NCI-H146 (cell line): ENCODE data around the gene CDV3.

Experiments
- DNase-seq: peaks from one replicate; lab custom pipeline; 2025; lab: John Stamatoyannopoulos, UW

CDV3 gene

DNA sequence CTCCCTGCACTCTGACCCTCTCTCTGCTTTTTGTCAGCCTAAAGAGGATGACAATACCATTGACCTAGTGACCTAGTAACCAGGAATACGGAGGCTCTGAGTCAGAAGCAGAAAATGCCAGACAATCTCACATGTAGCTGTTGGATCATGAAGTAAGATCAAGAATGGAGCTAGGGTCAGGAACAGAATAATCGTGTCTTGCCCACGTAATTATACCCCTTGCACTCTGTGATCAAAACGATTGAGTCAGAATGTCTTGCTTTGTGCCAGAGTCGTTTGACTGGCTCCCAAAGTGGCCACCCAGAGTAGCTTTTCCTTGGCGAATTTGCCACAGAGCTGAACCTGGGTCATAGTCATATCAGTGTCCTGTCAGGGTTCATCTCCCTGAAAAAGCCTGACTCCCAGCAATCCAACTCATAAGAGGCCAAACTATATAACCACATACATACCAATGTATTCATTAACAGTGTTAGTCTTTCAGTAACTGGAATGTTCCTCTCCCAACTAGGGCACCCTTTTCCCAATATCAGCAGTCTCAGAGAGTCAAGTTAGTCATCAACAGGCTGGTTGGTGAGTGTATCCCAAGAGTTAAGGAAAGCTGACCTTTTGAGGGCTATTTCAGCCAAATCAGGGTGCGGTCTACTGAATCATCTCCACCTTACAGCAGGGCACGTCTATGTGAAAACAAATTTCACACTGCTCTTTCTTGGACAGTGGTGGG is 5.0 kb upstream of the CDV3 start:
- DNase-seq = no peak

- DNase-seq = no peak
Observed at GRCh38 chr3:133570139-133570936, 3.1 kb upstream of the CDV3 start.

DNA sequence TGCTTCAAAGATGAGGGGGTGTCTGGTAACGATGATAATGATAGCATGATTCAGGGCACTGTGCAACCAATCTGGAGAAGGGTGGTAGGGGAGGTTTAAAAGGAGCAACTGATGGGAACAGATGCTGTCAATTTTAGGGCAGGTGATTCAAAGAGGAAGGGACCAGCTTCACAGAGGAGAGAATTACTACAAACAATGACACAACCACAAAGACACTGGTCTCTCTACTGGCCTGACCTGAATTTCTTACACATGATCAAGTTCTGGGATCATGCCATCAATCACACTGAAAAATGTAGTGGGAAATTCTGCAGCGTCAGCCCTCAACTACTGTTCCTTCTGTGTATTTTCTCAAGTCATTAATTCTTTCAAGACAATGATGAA is 2.6 kb upstream of the CDV3 start:
- DNase-seq = no peak

GRCh38 chr3:133572158-133573053 is 1.1 kb upstream of the CDV3 start:
- no peak for DNase-seq

DNA sequence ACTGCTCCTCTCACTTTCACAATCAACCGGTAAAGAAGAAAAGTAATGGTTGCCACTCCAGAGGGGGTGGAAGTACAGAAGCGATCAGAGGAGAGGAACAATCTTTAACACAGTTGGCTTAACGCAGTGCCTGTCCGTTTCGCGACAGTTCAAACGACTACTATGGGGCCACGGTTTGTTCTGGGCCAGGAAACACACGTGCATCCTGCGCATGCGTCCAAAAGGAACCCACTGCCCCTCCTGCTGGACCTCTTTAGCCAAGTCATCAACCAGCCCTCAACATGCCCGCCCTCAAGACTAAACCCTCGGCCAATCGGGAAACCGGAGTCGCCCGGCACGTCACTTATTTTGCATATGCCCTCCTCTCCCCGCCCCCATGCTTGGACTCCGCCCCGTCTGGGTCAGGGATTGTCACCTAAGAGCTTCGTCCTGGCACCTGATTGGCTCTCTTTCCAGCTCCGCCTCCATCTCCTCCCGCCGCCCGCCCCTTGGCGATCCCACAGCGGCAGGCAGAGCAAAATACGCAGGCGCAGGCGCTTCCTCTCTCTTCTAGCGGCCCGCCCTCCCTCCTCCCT is 345 bp upstream of the CDV3 start:
- DNase-seq = no peak

DNA sequence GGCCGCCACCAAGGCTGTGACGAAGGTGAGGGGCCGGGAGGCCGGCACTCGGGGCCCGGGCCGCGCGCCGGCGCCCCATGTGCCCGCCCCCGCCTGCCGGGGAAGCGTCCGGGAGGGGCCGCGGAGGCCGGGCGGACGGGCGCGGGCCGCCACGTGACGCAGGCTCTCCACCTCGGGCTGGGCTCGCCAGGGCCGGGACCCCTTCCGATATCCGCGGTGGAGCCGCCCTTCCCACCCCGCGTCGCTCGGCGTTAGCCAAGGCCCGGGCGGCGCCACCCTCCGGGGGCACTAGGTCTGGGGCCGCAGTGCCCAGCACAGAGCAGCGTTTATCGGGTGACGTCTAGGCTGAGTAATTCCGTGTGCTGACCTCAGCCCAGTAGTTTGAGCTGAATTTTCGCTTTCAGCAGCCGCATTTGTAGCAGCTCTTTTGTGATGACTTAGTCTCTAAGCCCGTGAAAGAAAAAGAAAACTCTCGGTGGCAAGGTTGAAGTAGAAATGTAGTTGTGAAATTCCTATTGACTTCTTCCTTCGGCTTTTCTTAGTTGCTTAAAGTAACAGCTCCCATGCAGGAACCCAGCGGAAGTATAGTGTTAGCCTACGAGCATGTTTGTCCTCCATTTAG is 885 bp downstream of the CDV3 start:
- no peak for DNase-seq

GRCh38 chr3:133575086-133575485 is 1.6 kb downstream of the CDV3 start:
- no peak for DNase-seq

- DNase-seq = no peak
Observed at GRCh38 chr3:133576169-133576568, 2.7 kb downstream of the CDV3 start.

GRCh38 chr3:133578548-133579191 is 5.2 kb downstream of the CDV3 start:
- DNase-seq = no peak

DNA sequence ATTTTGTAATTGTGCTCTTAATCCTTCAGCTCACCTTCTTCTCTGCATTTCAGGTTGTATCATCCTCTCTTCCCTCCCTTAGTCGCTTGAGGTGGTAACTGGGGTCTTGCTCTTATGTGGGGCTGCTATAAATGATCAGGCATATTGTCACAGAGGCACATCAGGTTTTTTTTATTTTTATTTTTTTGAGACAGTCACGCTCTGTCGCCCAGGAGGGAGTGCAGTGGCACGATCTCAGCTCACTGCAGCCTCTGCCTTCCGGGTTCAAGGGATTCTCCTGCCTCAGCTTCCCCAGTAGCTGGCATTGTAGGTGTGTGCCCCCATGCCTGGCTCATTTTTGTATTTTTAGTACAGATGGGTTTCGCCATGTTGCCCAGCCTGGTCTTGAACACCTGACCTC is 9.9 kb downstream of the CDV3 start:
- DNase-seq = no peak

GRCh38 chr3:133588035-133588434 is 14.5 kb downstream of the CDV3 start:
- no peak for DNase-seq

DNA sequence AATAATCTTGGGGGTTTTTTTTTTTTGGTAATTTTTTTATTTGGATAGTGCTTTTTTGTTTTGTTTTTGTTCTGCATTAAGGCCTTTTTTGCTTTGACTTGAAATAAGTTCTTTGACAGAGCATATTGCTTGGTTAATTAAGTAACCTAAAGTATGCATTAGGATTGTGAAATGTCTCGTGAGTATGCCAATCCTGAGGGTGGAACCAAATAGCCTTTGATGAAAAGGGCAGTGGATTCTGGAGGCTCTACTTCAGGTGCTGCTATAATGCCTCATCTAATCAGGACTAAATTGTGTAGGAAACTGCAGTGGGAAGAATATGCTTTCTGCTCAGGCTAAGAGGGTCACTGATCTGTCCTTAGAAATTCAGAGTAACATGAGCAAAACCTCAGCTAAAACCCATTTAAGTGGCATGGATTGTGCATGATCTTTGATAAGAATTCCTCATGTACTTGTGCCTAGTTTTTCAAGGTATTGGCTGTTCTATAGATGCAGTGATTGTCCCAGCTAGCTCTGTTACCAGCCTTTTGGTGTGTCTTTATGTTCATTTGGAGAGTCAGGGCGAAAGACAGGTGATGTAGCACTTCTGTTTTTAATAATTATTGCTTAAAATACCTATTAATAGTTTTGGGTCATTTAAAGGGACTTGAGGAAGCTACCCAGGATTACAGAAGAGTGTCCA is 15.4 kb downstream of the CDV3 start:
- DNase-seq = no peak

GRCh38 chr3:133589503-133589902 is 16.0 kb downstream of the CDV3 start:
- DNase-seq = no peak

GRCh38 chr3:133591271-133591742 is 17.8 kb downstream of the CDV3 start:
- DNase-seq = no peak

GRCh38 chr3:133592843-133593242 is 19.4 kb downstream of the CDV3 start:
- DNase-seq = no peak

- DNase-seq = no peak
Observed at GRCh38 chr3:133593243-133593642, 19.8 kb downstream of the CDV3 start.

DNA sequence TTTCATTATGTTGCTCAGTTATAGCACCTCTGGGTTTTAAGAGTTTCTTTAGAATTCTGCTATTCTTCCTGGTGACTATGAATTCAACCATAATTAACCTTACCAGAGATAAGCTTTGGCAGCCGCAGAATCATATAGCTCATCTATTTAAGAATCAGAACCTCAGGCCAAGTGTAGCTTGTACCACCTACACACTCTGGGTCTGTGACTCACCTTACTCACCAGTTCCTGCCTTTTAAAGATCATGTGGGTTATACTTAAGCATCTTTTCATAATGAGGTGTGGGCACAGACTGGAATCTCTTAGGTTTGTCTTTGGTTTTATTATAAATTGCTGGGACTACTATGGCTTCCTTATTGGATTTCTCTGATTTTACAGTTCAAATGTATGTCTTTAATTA is 21.9 kb downstream of the CDV3 start:
- DNase-seq = no peak

DNA sequence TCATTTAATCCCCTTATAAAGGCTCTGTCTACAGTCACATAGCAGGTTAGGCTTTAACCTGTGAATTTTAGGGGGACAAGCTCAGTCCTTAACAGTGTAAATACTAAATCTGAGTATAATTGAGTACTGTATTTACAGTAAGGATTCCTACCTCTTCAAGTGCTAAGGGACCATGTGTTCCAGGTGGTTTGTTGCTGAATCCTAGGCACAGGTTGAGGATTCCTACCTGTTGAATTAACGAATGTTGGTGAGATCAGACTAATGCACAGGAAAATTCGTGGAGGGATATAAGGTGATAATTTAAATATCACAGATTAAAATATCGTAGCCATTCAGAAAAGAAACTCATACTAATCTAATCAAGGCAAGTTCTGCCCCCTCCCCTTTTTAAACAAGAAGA is 24.9 kb downstream of the CDV3 start:
- DNase-seq = no peak

DNA sequence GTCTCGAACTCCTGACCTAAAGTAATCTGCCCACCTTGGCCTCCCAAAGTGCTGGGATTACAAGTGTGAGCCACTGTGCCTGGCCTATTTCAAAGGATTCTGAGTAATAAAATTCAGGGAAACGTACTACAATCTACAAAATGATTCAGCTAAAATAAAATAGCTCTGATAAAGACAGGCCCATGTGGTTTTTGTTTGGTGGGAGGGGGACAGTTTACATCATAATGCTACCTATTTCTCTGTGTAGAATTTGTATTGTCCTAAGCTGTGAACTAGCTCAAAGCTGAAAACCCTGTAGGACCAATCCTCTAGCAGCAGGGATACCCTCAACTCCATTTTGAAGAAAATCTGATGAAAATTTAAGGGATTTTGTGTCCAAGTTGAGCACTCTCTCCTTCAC is 25.8 kb downstream of the CDV3 start:
- no peak for DNase-seq

DNA sequence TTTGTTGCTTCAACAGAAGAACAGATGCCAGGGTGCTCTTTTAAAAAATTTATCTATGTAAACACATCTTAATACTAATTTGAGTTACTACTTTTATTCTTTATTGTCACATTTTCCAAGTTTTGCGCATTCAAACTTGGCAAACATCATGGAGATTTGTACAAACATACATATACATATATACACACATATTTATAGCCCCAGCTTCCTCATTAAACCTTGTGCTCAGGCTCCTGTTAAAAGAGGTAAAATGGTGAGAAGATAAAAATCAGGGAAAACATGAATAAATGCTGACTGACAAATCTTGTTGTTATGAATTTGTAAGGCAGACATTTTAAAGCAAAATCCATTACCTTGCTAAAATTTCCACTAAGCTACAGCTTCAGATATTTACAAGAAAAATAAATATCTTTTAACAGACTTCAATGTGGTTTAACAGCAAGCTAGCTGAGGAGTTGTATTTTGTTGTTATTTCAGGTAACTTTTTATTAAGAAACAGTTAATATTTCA is 27.1 kb downstream of the CDV3 start:
- DNase-seq = no peak
